Fibroblast of lung (primary cell): Measurements from ENCODE around the gene CSF2RB. TPM values are rescaled to one million over a fixed set of nuclear protein-coding genes. Genes with fewer than 3 reads are reported as not detected.
"Not testable (repeated sequence)": the region's sequence is repeated elsewhere in the genome, so short reads cannot be mapped to it uniquely, and the experiment has no call there.

Experiments used
- DNase-seq, 2 donors: peaks; one replicate each; pipeline versions ENCODE4 v3.0.0 to v3.0.0-alpha.2; 2010; ENCODE audit warnings: low read depth in 2 of 2
- H2AFZ ChIP-seq: 2 replicates; pipeline ENCODE4 v1.5.1; 2012; ENCODE audit warnings: low read length, control low read depth, inconsistent platforms
- H3K27ac ChIP-seq: 2 replicates; pipeline ENCODE4 v1.5.1; 2011; ENCODE audit warnings: low read length, control low read depth; ENCODE audit not compliant: insufficient read depth
- H3K27me3 ChIP-seq: 2 replicates; pipeline ENCODE4 v1.5.1; 2011; ENCODE audit warnings: mild to moderate bottlenecking, low read length; ENCODE audit not compliant: control insufficient read depth, insufficient read depth
- H3K36me3 ChIP-seq: 2 replicates; pipeline ENCODE4 v1.5.1; 2011; ENCODE audit warnings: low read length; ENCODE audit not compliant: control insufficient read depth, insufficient read depth
- H3K4me1 ChIP-seq: 2 replicates; pipeline ENCODE4 v1.5.1; 2011; ENCODE audit warnings: low read length; ENCODE audit not compliant: control insufficient read depth, insufficient read depth; ENCODE audit errors: extremely low read depth
- H3K4me2 ChIP-seq: 2 replicates; pipeline ENCODE4 v1.5.1; 2011; ENCODE audit warnings: low read length, control low read depth; ENCODE audit not compliant: insufficient read depth; ENCODE audit errors: extremely low read depth
- H3K4me3 ChIP-seq, 4 experiments: fragments of 200-600 bp in 1 of 4; sonication (generic) in 1 of 4; replicated peaks in 1 of 4; 2 replicates each; pipeline ENCODE4 v1.5.1; 2011 to 2016; ENCODE audit warnings: low read length in 4 of 4, low read depth in 3 of 4, mild to moderate bottlenecking in 3 of 4, control low read depth in 2 of 4, inconsistent platforms in 1 of 4, mixed read lengths in 1 of 4; ENCODE audit not compliant: insufficient read depth in 1 of 4; ENCODE audit errors: control extremely low read depth in 1 of 4
- H3K79me2 ChIP-seq: 2 replicates; pipeline ENCODE4 v1.5.1; 2012; ENCODE audit warnings: mild to moderate bottlenecking, low read length, inconsistent platforms; ENCODE audit not compliant: control insufficient read depth, insufficient read depth
- H3K9ac ChIP-seq: 2 replicates; pipeline ENCODE4 v1.5.1; 2011; ENCODE audit warnings: mild to moderate bottlenecking, low read length, control low read depth; ENCODE audit not compliant: insufficient read depth
- H3K9me3 ChIP-seq: 2 replicates; pipeline ENCODE4 v1.5.1; 2012; ENCODE audit warnings: low read depth, low read length; ENCODE audit not compliant: control insufficient read depth, insufficient read depth
- H4K20me1 ChIP-seq: 2 replicates; pipeline ENCODE4 v1.5.1; 2011; ENCODE audit warnings: low read length; ENCODE audit not compliant: control insufficient read depth, insufficient read depth; ENCODE audit errors: extremely low read depth
- EZH2 ChIP-seq: IDR thresholded peaks from 2 replicates; pipeline ENCODE4 v1.5.1; 2012; ENCODE audit warnings: low read length, control low read depth, mild to moderate bottlenecking; ENCODE audit errors: missing control alignments
- polyA plus RNA-seq, 2 donors: library from polyadenylated mRNA; depleted of rRNA in 1 of 2; stranded (reverse) in 1 of 2; unstranded in 1 of 2; fragments of >200 nt; gene quantifications; 2 replicates each; pipeline ENCODE4 v1.2.1, GENCODE V29; 2011 to 2012; ENCODE audit warnings: missing spikeins in 1 of 2
- total RNA-seq: library from RNA; depleted of rRNA; stranded (reverse); fragments of >200 nt; gene quantifications from 2 replicates; pipeline ENCODE4 v1.2.1, GENCODE V29; 2014
- TF ChIP-seq, protein P1 (sequence below), 2 donors: IDR thresholded peaks in 1 of 2; conservative IDR thresholded peaks in 1 of 2; 1 replicate in 1 of 2; 2 replicates in 1 of 2; pipeline ENCODE4 v1.5.1; 2011 to 2012; ENCODE audit warnings: low read length in 2 of 2, control low read depth in 1 of 2, inconsistent platforms in 1 of 2, low read depth in 1 of 2, mild to moderate bottlenecking in 1 of 2

The CSF2RB gene
- total and polyA plus RNA-seq, 2 donors (not counting 1 experiment from before 2014, with no cell fraction given) = not detected

DNA sequence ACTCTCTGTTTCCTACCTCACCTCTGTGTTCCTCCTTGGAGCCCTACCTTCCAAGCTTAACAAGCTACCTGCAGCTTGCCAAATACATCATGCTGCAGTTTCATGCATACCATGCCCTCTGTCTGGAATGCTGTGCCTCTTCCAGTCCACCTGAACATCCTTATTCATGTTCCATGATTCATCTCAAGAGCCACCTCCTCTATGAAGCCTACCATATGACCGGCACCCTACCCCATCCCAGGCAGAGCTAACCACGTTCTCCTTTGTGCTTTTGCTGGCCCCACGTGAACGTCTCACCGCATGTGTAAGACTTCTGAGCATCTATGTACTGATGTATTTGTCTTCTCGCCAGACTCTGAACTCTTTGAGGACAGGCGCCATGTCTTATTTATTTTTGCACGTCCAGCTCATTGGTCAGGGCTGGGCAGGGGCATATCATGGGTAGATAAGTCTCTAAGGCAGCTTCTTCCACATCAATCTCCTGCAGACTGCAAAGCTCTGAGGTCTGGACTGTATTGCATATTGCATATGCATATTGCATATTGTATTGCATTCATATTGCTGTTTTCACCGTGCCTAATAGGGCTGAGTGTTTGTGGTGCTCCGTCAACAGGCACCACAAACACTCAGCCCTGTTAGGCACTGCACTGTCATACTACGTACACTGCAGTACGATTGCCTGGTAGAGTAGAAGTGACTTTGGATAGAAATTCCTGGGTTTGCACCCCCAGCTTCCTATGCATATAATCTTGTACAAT is 74.8 kb downstream of the CSF2RB start:
- H3K27ac ChIP-seq = no peak overlapping the region
- H3K9ac ChIP-seq = no peak overlapping the region
- H4K20me1 ChIP-seq = no peaks in the 10 kb centered on the region
- H3K36me3 ChIP-seq = no peaks in the 10 kb centered on the region
- DNase-seq = no peak
- no peak overlapping the region for H3K4me3 ChIP-seq
- peaks cover 4% of the 10 kb centered on the region for H3K27me3 ChIP-seq
- no peaks in the 10 kb centered on the region for H3K4me1 ChIP-seq
- no peaks in the 10 kb centered on the region for H3K79me2 ChIP-seq
- no peak for TF ChIP-seq EZH2
- TF ChIP-seq, protein P1, sequence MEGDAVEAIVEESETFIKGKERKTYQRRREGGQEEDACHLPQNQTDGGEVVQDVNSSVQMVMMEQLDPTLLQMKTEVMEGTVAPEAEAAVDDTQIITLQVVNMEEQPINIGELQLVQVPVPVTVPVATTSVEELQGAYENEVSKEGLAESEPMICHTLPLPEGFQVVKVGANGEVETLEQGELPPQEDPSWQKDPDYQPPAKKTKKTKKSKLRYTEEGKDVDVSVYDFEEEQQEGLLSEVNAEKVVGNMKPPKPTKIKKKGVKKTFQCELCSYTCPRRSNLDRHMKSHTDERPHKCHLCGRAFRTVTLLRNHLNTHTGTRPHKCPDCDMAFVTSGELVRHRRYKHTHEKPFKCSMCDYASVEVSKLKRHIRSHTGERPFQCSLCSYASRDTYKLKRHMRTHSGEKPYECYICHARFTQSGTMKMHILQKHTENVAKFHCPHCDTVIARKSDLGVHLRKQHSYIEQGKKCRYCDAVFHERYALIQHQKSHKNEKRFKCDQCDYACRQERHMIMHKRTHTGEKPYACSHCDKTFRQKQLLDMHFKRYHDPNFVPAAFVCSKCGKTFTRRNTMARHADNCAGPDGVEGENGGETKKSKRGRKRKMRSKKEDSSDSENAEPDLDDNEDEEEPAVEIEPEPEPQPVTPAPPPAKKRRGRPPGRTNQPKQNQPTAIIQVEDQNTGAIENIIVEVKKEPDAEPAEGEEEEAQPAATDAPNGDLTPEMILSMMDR (conservative IDR thresholded peaks at IDR 0.05 in 1 of 2, IDR thresholded peaks at IDR 0.05 in 1 of 2; ENCODE audit: low read depth in 1 of 2, low read length in 2 of 2) = no peak
- no peak overlapping the region for H2AFZ ChIP-seq
- no peaks in the 10 kb centered on the region for H3K9me3 ChIP-seq
- H3K4me2 ChIP-seq = no peak overlapping the region

DNA sequence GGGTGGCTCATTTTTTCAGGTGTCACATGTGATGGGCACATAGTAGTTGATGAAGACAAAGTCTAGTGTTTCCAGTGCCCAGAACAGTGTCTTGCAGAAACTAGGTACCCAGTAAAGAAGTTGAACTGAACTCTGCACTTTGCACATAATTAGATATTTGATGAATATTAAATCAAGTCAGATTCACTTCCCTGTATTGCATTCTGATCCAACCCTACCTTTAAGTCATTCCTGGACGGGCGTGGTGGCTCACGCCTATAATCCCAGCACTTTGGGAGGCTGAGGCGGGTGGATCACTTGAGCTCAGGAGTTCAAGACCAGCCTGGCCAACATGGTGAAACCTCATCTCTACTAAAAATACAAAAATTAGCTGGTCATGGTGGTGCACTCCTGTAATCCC is 75.6 kb downstream of the CSF2RB start:
- H3K27me3 ChIP-seq, H2AFZ ChIP-seq, H3K9me3 ChIP-seq, H3K79me2 ChIP-seq, H3K4me1 ChIP-seq, H3K27ac ChIP-seq, DNase-seq, H3K36me3 ChIP-seq, H3K9ac ChIP-seq, H3K4me2 ChIP-seq, H3K4me3 ChIP-seq, H4K20me1 ChIP-seq: not testable (repeated sequence)

Other genes with a start within 250 kb of the CSF2RB start
- gene CACNG2, start 209.9 kb upstream of the CSF2RB start, total RNA-seq = not detected in 2 replicates
- not detected in 2 replicates for gene CACNG2, start 209.9 kb upstream of the CSF2RB start, polyA plus RNA-seq
- gene IFT27, start 137.5 kb upstream of the CSF2RB start, total RNA-seq = 16.2 and 19.0 TPM in 2 replicates
- gene IFT27, start 137.5 kb upstream of the CSF2RB start, polyA plus RNA-seq = 12.3 and 14.1 TPM in 2 replicates
- not detected in 2 replicates for gene PVALB, start 96.6 kb upstream of the CSF2RB start, total RNA-seq
- not detected in 2 replicates for gene PVALB, start 96.6 kb upstream of the CSF2RB start, polyA plus RNA-seq
- not detected in 2 replicates for gene NCF4, start 52.6 kb upstream of the CSF2RB start, total RNA-seq
- gene NCF4, start 52.6 kb upstream of the CSF2RB start, polyA plus RNA-seq = not detected in 2 replicates
- 21.6 and 25.4 TPM in 2 replicates for gene TST, start 105.8 kb downstream of the CSF2RB start, total RNA-seq
- 11.7 and 12.7 TPM in 2 replicates for gene TST, start 105.8 kb downstream of the CSF2RB start, polyA plus RNA-seq
- gene MPST, start 106.1 kb downstream of the CSF2RB start, total RNA-seq = 51.5 and 76.8 TPM in 2 replicates
- gene MPST, start 106.1 kb downstream of the CSF2RB start, polyA plus RNA-seq = 13.5 and 14.8 TPM in 2 replicates
- gene KCTD17, start 138.1 kb downstream of the CSF2RB start, total RNA-seq = 19.3 and 19.5 TPM in 2 replicates
- 10.6 and 19.2 TPM in 2 replicates for gene KCTD17, start 138.1 kb downstream of the CSF2RB start, polyA plus RNA-seq
- not detected in 2 replicates for gene TMPRSS6, start 196.1 kb downstream of the CSF2RB start, total RNA-seq
- gene TMPRSS6, start 196.1 kb downstream of the CSF2RB start, polyA plus RNA-seq = not detected in 2 replicates
- gene IL2RB, start 236.3 kb downstream of the CSF2RB start, total RNA-seq = not detected in 2 replicates
- gene IL2RB, start 236.3 kb downstream of the CSF2RB start, polyA plus RNA-seq = 0.03 and 0.07 TPM in 2 replicates